Frontal cortex (tissue), 4 donors: ENCODE measurements around the gene RCE1. TPM values are rescaled to one million over a fixed set of nuclear protein-coding genes. Genes with fewer than 3 reads are reported as not detected.

Experiments used
- DNase-seq, 2 donors: peaks; one replicate each; pipeline ENCODE4 v3.0.0; 2012; ENCODE audit warnings: low spot score in 2 of 2
- FAIRE-seq: peaks from 2 replicates; lab custom pipeline; 2012; peaks lifted over from hg19 to GRCh38; lab: Jason Lieb, UNC
- total RNA-seq: library from RNA; depleted of rRNA; stranded (reverse); fragments of >200 nt; gene quantifications from one replicate; pipeline ENCODE4 v1.2.3, GENCODE V29; 2014
- donor health status: control.
- donor health status: control.
- donor health status: control.

RCE1 gene
- total RNA-seq, 1 donor from 2014 or later: 9.8 TPM

GRCh38 chr11:66855574-66856495, 12.6 kb downstream of the RCE1 start:
- FAIRE-seq (no peak), DNase-seq (peak; percentile 100)

- FAIRE-seq (no peak), DNase-seq (peak; percentile 90 to 93)
Measured at GRCh38 chr11:66856496-66857233, 13.4 kb downstream of the RCE1 start, which contains the start of gene LRFN4. Gene LRFN4, plus strand, starts transcription at chr11:66857064. Its CDS starts 681 bp downstream, at chr11:66857745.

- FAIRE-seq (no peak), DNase-seq (peak in 1 of 2 donors; percentile 67)
Measured at GRCh38 chr11:66857234-66857926, 14.1 kb downstream of the RCE1 start.

GRCh38 chr11:66857927-66858185, 14.6 kb downstream of the RCE1 start:
- FAIRE-seq: no peak
- DNase-seq: no peak

- FAIRE-seq: no peak
- no peak for DNase-seq
Measured at GRCh38 chr11:66858186-66858938, 15.1 kb downstream of the RCE1 start.

- FAIRE-seq (no peak), DNase-seq (peak in 1 of 2 donors; percentile 48)
Measured at GRCh38 chr11:66858939-66859685, 15.9 kb downstream of the RCE1 start.

- DNase-seq (no peak), FAIRE-seq (no peak)
Measured at GRCh38 chr11:66859686-66860448, 16.6 kb downstream of the RCE1 start.

- FAIRE-seq (no peak), DNase-seq (no peak)
Measured at GRCh38 chr11:66860449-66860831, 17.2 kb downstream of the RCE1 start.

GRCh38 chr11:66861038-66861773, 18.0 kb downstream of the RCE1 start:
- no peak for FAIRE-seq
- no peak for DNase-seq

GRCh38 chr11:66861774-66862558, 18.7 kb downstream of the RCE1 start:
- DNase-seq (no peak), FAIRE-seq (no peak)

- FAIRE-seq (no peak), DNase-seq (no peak)
Measured at GRCh38 chr11:66862559-66863037, 19.4 kb downstream of the RCE1 start.

- FAIRE-seq: no peak
- no peak for DNase-seq
Measured at GRCh38 chr11:66863428-66864125, 20.3 kb downstream of the RCE1 start.

- no peak for DNase-seq
- FAIRE-seq: no peak
Measured at GRCh38 chr11:66864172-66864901, 21.1 kb downstream of the RCE1 start.

- no peak for DNase-seq
- no peak for FAIRE-seq
Measured at GRCh38 chr11:66864924-66865697, 21.9 kb downstream of the RCE1 start.

- no peak for DNase-seq
- no peak for FAIRE-seq
Measured at GRCh38 chr11:66866007-66866406, 22.8 kb downstream of the RCE1 start.
